Choroid plexus epithelial cell (primary cell): ENCODE data around the gene SEMA3D.

ENCODE experiments used
- DNase-seq: peaks from one replicate; pipeline ENCODE4 v3.0.0-alpha.2; 2010; ENCODE audit warnings: low read depth
- H3K4me3 ChIP-seq: 2 replicates; pipeline ENCODE4 v1.5.1; 2011; ENCODE audit warnings: low read depth, mild to moderate bottlenecking, control low read depth, low read length, moderate library complexity
- CTCF ChIP-seq: conservative IDR thresholded peaks from 2 replicates; pipeline ENCODE4 v1.5.1; 2011; ENCODE audit warnings: low read depth, mild to moderate bottlenecking, control low read depth, inconsistent platforms, low read length, moderate library complexity

SEMA3D gene

GRCh38 chr7:85104432-85105205, 82.2 kb downstream of the SEMA3D start:
- H3K4me3 ChIP-seq = no peak overlapping the region
- peak; percentile 39 for DNase-seq
- TF ChIP-seq CTCF = no peak

GRCh38 chr7:85103962-85104361, 82.9 kb downstream of the SEMA3D start:
- no peak for TF ChIP-seq CTCF
- peak; percentile 7 for DNase-seq
- H3K4me3 ChIP-seq = no peak overlapping the region

- DNase-seq = no peak
- no peak for TF ChIP-seq CTCF
Measured at GRCh38 chr7:85103357-85103756, 83.5 kb downstream of the SEMA3D start.

GRCh38 chr7:85102813-85103350, 84.0 kb downstream of the SEMA3D start:
- peak; percentile 13 for DNase-seq
- TF ChIP-seq CTCF = no peak
- H3K4me3 ChIP-seq = no peak overlapping the region

More at GRCh38 chr7:85103357-85103756, 83.5 kb downstream of the SEMA3D start:
- no peak overlapping the region for H3K4me3 ChIP-seq

GRCh38 chr7:85101347-85101746, 85.5 kb downstream of the SEMA3D start:
- TF ChIP-seq CTCF = no peak
- H3K4me3 ChIP-seq = no peak overlapping the region
- DNase-seq = no peak

GRCh38 chr7:85097844-85098243, 89.0 kb downstream of the SEMA3D start:
- DNase-seq = no peak
- TF ChIP-seq CTCF = no peak
- H3K4me3 ChIP-seq = no peak overlapping the region

- H3K4me3 ChIP-seq = no peak overlapping the region
- no peak for TF ChIP-seq CTCF
- DNase-seq = peak; percentile 47
Measured at GRCh38 chr7:85095806-85096205, 91.0 kb downstream of the SEMA3D start.
